Spleen (tissue), 11 donors: ENCODE results near the gene DUOX1. TPM values are rescaled to one million over a fixed set of nuclear protein-coding genes. Genes with fewer than 3 reads are reported as not detected.

ENCODE experiments used
- DNase-seq: peaks from one replicate; pipeline ENCODE4 v3.0.0-alpha.2; 2020
- H3K27ac ChIP-seq, 8 donors: fragments of 200-600 bp; sonication (generic) in 7 of 8; 1 replicate in 4 of 8; 2 replicates in 4 of 8; pipeline versions ENCODE4 v1.5.0 to v1.8.0; 2016 to 2021; ENCODE audit warnings: inconsistent platforms in 4 of 8, mild to moderate bottlenecking in 4 of 8, moderate library complexity in 1 of 8
- H3K27me3 ChIP-seq, 7 donors: fragments of 200-600 bp; sonication (generic) in 6 of 7; replicated peaks in 1 of 7; 1 replicate in 4 of 7; 2 replicates in 3 of 7; pipeline versions ENCODE4 v1.5.0 to v1.8.0; 2016 to 2021; ENCODE audit warnings: inconsistent platforms in 3 of 7, mild to moderate bottlenecking in 1 of 7
- H3K36me3 ChIP-seq, 6 donors: fragments of 200-600 bp; sonication (generic) in 5 of 6; 1 replicate in 4 of 6; 2 replicates in 2 of 6; pipeline versions ENCODE4 v1.5.0 to v1.8.0; 2016 to 2021; ENCODE audit warnings: inconsistent platforms in 2 of 6
- H3K4me1 ChIP-seq, 6 donors: fragments of 200-600 bp; sonication (generic) in 5 of 6; 1 replicate in 3 of 6; 2 replicates in 3 of 6; pipeline versions ENCODE4 v1.5.0 to v1.8.0; 2016 to 2021; ENCODE audit warnings: inconsistent platforms in 3 of 6
- H3K4me3 ChIP-seq, 8 donors: fragments of 200-600 bp; sonication (generic) in 7 of 8; 1 replicate in 4 of 8; 2 replicates in 4 of 8; pipeline versions ENCODE4 v1.5.0 to v1.8.0; 2016 to 2021; ENCODE audit warnings: inconsistent platforms in 4 of 8, mild to moderate bottlenecking in 4 of 8, moderate library complexity in 2 of 8
- H3K9me3 ChIP-seq, 8 donors: fragments of 200-600 bp; sonication (generic) in 7 of 8; 1 replicate in 4 of 8; 2 replicates in 4 of 8; pipeline versions ENCODE4 v1.5.0 to v1.8.0; 2016 to 2021; ENCODE audit warnings: inconsistent platforms in 4 of 8
- POLR2A ChIP-seq, 3 donors: fragments of 450-650 bp; IDR thresholded peaks; one replicate each; pipeline ENCODE4 v1.5.1; 2017; ENCODE audit warnings: antibody characterized with exemption in 3 of 3, mild to moderate bottlenecking in 1 of 3
- POLR2AphosphoS5 ChIP-seq, 3 donors: sonication (generic); formaldehyde crosslinking; IDR thresholded peaks; one replicate each; pipeline ENCODE4 v1.5.1; 2017; ENCODE audit warnings: antibody characterized with exemption in 3 of 3
- WGBS, 5 donors: extraction: QIAGEN DNeasy Blood & Tissue Kit in 3 of 5; methylation state at CpG; one replicate each; pipeline versions ENCODE4 v1.1.5 to v1.1.7; 2013 to 2018; 5-methylcytosine and 5-hydroxymethylcytosine counted together
- intact Hi-C: fragments of 100-400 bp; cut with DNase I; formaldehyde crosslinking; loops from one replicate; pipeline ENCODE4 v1.15.0; 2023; ENCODE audit warnings: low total_unique reads
- polyA plus RNA-seq, 3 donors: library from polyadenylated mRNA; stranded (reverse); fragments of 200-250 nt; gene quantifications; one replicate each; pipeline ENCODE4 v1.2.1, GENCODE V29; 2013
- total RNA-seq, 7 donors: library from RNA; depleted of rRNA in 3 of 7; stranded (reverse); fragments of >200 nt in 3 of 7; fragmentation: NEBNext Ultra II Directional in 4 of 7; extraction: Animal tissue kit (Norgen Biotek cat#: 25700) in 4 of 7; gene quantifications; one replicate each; pipeline versions ENCODE4 v1.1.0 to v1.2.1, GENCODE V29; 2016 to 2021
- TF ChIP-seq, protein P1 (sequence below), 11 experiments: fragments of 200-600 bp in 7 of 11; fragments of 450-650 bp in 4 of 11; sonication (generic) in 4 of 11; IDR thresholded peaks in 8 of 11; conservative IDR thresholded peaks in 3 of 11; 1 replicate in 7 of 11; 2 replicates in 4 of 11; pipeline versions ENCODE4 v1.4.0 to v1.8.0; 2016 to 2021; ENCODE audit warnings: antibody characterized with exemption in 11 of 11, inconsistent platforms in 4 of 11, mild to moderate bottlenecking in 1 of 11
- donor health status: healthy with polysubstance abuse.
- donor health status: DM: no; HTN: no; CAD: no; lungs with moderate emphysema.
- donor health status: DM: no; HTN: no; CAD: no.
- donor health status: Bipolar disorder and iron deficiency.
- donor health status: healthy.
- donor health status: DM: no; HTN: no; CAD: no.
- donor health status: DM: yes; HTN: yes; CAD: no.

DUOX1 gene
- total and polyA plus RNA-seq, 10 donors: 0.04 to 0.28 (median 0.09) TPM; not detected in 5

DNA sequence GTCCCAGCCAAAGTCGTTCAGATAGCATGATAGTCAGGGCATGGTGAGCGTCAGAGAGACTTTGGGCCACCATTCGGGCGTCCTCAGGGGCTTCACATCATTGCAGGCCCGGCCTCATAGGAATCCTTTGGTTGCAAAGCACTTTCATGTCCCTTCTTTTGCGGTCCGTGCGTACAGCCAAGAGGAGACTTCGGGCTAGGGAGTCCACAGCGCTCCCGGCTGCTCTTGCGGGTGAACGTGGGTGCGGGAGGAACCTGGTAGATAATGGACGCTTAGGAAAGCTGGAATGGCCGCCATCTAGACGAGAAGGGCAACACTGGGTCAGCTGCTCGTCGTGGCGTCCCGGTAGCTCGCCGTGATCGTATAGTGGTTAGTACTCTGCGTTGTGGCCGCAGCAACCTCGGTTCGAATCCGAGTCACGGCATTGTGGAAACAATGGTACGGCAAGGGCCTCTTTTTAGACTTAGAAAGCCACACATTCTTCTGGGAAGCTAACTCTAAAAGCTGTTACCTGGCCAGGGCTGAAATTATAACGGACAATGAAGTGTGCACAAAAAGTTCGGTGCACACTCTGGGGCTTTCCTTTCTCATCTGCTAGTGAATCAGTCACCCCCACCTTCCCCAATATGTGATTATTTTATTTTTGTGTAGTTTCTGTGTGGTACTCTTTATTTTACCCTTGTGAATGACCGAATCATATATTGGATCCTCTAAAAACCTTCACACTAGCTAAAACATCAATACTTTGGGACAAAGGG lies 71.2 kb downstream of the DUOX1 start:
- 3 to 5% (median 3%) methylated on average over 34 of the region's 34 CpGs for WGBS, 5 donors
- peak; percentile 93 for DNase-seq
- intact Hi-C loops: no loop called here

DNA sequence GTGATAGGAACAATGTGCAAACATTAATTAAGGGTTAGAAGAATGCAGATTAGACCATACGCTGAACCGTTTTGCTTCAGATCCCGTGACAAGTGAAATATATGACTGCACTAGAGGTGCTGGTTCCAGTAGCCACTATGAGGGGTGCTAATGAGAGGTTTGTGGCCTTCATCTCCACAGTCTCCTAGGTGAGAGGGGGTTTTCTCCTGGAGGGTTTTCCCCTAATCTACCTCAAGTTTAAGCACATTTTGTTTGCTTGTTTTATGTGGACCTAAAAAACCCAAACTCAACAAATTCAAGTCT lies 71.7 kb downstream of the DUOX1 start:
- no peaks in the 10 kb centered on the region for H3K36me3 ChIP-seq
- H3K4me1 ChIP-seq: peaks cover 0 to 44% (median 16%) of the 10 kb centered on the region in 6 donors
- peak overlapping the region in 2 of 8 donors; percentile 67 to 82 for H3K4me3 ChIP-seq
- H3K9me3 ChIP-seq: no peaks in the 10 kb centered on the region
- peaks cover 0 to 3% (median 0%) of the 10 kb centered on the region in 7 donors for H3K27me3 ChIP-seq
- intact Hi-C loops: no loop called here
- TF ChIP-seq, protein P1, sequence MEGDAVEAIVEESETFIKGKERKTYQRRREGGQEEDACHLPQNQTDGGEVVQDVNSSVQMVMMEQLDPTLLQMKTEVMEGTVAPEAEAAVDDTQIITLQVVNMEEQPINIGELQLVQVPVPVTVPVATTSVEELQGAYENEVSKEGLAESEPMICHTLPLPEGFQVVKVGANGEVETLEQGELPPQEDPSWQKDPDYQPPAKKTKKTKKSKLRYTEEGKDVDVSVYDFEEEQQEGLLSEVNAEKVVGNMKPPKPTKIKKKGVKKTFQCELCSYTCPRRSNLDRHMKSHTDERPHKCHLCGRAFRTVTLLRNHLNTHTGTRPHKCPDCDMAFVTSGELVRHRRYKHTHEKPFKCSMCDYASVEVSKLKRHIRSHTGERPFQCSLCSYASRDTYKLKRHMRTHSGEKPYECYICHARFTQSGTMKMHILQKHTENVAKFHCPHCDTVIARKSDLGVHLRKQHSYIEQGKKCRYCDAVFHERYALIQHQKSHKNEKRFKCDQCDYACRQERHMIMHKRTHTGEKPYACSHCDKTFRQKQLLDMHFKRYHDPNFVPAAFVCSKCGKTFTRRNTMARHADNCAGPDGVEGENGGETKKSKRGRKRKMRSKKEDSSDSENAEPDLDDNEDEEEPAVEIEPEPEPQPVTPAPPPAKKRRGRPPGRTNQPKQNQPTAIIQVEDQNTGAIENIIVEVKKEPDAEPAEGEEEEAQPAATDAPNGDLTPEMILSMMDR (IDR thresholded peaks at IDR 0.05 in 8 of 11, conservative IDR thresholded peaks at IDR 0.05 in 3 of 11): no peak
- TF ChIP-seq POLR2AphosphoS5 (IDR thresholded peaks at IDR 0.05) (no peak), POLR2A (IDR thresholded peaks at IDR 0.05) (no peak)
- WGBS, 5 donors: 77 to 87% (median 79%) methylated on average over 3 of the region's 3 CpGs
- DNase-seq: no peak
- peak overlapping the region; percentile 85 to 99 (median 96) for H3K27ac ChIP-seq

More for the DNA sequence above, 71.2 kb downstream of the DUOX1 start:
- Histone ChIP-seq H3K36me3 (no peaks in the 10 kb centered on the region), H3K9me3 (no peaks in the 10 kb centered on the region), H3K4me3 (peak overlapping the region; percentile 12 to 82 (median 63)), H3K27me3 (no peaks in the 10 kb centered on the region), H3K4me1 (peaks cover 0 to 44% (median 16%) of the 10 kb centered on the region in 6 donors), H3K27ac (peak overlapping the region; percentile 85 to 99 (median 96))
- TF ChIP-seq POLR2AphosphoS5 (IDR thresholded peaks at IDR 0.05) (peak in 1 of 3 donors; percentile 67), POLR2A (IDR thresholded peaks at IDR 0.05) (no peak)

DNA sequence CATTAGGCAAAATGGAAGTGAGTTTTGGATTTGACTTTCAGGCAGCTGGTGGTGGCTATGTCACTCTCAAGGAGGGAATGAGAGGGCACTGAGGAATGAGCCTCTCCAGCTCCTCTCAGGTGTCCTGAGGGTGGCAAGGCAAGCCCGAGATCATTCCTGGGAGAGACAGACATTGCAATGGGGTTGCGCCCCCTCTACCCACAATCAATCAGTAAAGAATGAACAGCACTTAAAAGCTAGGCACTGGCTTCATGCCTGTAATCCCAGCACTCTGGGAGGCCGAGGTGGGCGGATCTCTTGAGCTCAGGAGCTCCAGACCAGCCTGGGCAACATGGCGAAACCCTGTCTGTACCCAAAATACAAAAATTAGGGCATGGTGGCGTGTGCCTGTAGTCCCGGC lies 72.1 kb downstream of the DUOX1 start:
- DNase-seq: no peak
- peaks cover 0 to 3% (median 0%) of the 10 kb centered on the region in 7 donors for H3K27me3 ChIP-seq
- no peak overlapping the region for H3K4me3 ChIP-seq
- H3K4me1 ChIP-seq: peaks cover 0 to 44% (median 16%) of the 10 kb centered on the region in 6 donors
- H3K27ac ChIP-seq: peak overlapping the region in 4 of 8 donors; percentile 96 to 99 (median 98)
- no peaks in the 10 kb centered on the region for H3K9me3 ChIP-seq
- 86 to 95% (median 94%) methylated on average over 5 to 7 of the region's 7 CpGs for WGBS, 5 donors
- TF ChIP-seq POLR2A (IDR thresholded peaks at IDR 0.05) (no peak), POLR2AphosphoS5 (IDR thresholded peaks at IDR 0.05) (no peak)
- TF ChIP-seq, protein P1 (IDR thresholded peaks at IDR 0.05 in 8 of 11, conservative IDR thresholded peaks at IDR 0.05 in 3 of 11): no peak
- no peaks in the 10 kb centered on the region for H3K36me3 ChIP-seq
- intact Hi-C loops: no loop called here

DNA sequence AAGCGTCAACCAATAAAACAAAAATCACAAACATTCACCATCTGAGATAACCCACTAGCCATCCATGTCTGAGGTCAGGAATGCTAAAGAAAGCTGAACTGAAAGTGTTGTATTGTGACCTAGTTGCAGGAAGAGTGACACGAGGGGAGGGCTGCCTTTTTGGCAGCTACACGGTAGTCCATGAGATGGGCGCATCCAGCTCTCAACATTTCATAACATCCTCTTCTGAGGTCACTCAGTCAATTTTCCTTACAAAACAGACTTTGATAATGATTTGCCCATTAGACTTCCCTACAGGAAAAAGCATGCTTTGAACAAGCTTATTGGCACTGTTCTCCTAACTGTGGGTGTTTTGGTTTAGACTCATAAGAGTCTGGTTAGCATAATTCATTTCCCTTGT lies 73.4 kb downstream of the DUOX1 start:
- Histone ChIP-seq H3K27ac (no peak overlapping the region), H3K9me3 (no peaks in the 10 kb centered on the region), H3K36me3 (no peaks in the 10 kb centered on the region), H3K27me3 (peaks cover 0 to 3% (median 0%) of the 10 kb centered on the region in 7 donors), H3K4me1 (peaks cover 0 to 35% (median 12%) of the 10 kb centered on the region in 6 donors), H3K4me3 (no peak overlapping the region)
- TF ChIP-seq, protein P1 (IDR thresholded peaks at IDR 0.05 in 8 of 11, conservative IDR thresholded peaks at IDR 0.05 in 3 of 11): no peak
- TF ChIP-seq POLR2AphosphoS5 (IDR thresholded peaks at IDR 0.05) (no peak), POLR2A (IDR thresholded peaks at IDR 0.05) (no peak)
- no peak for DNase-seq
- WGBS, 5 donors: 34 to 57% (median 41%) methylated on average over 4 of the region's 4 CpGs
- intact Hi-C loops: no loop called here
